Measurements from ENCODE around the gene KIZ.

The KIZ gene

GRCh38 chr20:21270806-21271205, 144.9 kb downstream of the KIZ start:
- TF ChIP-seq, protein P1, sequence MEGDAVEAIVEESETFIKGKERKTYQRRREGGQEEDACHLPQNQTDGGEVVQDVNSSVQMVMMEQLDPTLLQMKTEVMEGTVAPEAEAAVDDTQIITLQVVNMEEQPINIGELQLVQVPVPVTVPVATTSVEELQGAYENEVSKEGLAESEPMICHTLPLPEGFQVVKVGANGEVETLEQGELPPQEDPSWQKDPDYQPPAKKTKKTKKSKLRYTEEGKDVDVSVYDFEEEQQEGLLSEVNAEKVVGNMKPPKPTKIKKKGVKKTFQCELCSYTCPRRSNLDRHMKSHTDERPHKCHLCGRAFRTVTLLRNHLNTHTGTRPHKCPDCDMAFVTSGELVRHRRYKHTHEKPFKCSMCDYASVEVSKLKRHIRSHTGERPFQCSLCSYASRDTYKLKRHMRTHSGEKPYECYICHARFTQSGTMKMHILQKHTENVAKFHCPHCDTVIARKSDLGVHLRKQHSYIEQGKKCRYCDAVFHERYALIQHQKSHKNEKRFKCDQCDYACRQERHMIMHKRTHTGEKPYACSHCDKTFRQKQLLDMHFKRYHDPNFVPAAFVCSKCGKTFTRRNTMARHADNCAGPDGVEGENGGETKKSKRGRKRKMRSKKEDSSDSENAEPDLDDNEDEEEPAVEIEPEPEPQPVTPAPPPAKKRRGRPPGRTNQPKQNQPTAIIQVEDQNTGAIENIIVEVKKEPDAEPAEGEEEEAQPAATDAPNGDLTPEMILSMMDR (IDR thresholded peaks at IDR 0.05; ENCODE audit: low read depth, low read length) = no peak
- Histone ChIP-seq H3K9me3 (ENCODE audit: severe bottlenecking) (no peaks in the 10 kb centered on the region), H3K27ac (no peak overlapping the region), H3K4me3 (ENCODE audit: low read depth, low read length) (no peak overlapping the region), H3K36me3 (no peaks in the 10 kb centered on the region), H3K27me3 (ENCODE audit: insufficient read depth, low read depth, severe bottlenecking) (peaks cover 22% of the 10 kb centered on the region)
- DNase-seq = no peak

DNA sequence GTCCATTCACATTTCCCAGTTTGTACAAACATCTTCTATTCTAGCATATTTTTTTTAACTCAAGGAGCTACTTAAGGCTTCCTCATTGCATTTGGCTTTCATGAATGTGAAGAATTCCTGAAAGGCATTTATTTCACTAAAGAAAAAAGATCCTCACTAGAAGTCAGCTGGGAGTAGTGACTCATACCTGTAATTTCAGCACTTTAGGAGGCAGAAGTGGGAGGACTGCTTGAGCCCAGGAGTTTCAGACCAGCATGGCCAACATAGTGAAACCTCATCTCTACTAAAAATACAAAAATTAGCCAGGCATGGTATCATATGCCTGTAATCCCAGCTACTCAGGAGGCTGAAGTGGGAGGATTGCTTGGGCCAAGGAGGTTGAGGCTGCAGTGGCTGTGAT, 146.4 kb downstream of the KIZ start:
- TF ChIP-seq, protein P1 (IDR thresholded peaks at IDR 0.05; ENCODE audit: low read depth, low read length) = no peak
- Histone ChIP-seq H3K36me3 (no peaks in the 10 kb centered on the region), H3K27ac (no peak overlapping the region), H3K27me3 (ENCODE audit: insufficient read depth, low read depth, severe bottlenecking) (peaks cover 26% of the 10 kb centered on the region), H3K4me3 (ENCODE audit: low read depth, low read length) (no peak overlapping the region), H3K9me3 (ENCODE audit: severe bottlenecking) (no peaks in the 10 kb centered on the region)
- no peak for DNase-seq

GRCh38 chr20:21272679-21273078, 146.8 kb downstream of the KIZ start:
- no peaks in the 10 kb centered on the region for H3K9me3 ChIP-seq (ENCODE audit: severe bottlenecking)
- TF ChIP-seq, protein P1 (IDR thresholded peaks at IDR 0.05; ENCODE audit: low read depth, low read length) = no peak
- H3K27me3 ChIP-seq (ENCODE audit: insufficient read depth, low read depth, severe bottlenecking) = peaks cover 26% of the 10 kb centered on the region
- H3K36me3 ChIP-seq = no peaks in the 10 kb centered on the region
- H3K4me3 ChIP-seq (ENCODE audit: low read depth, low read length) = no peak overlapping the region
- no peak overlapping the region for H3K27ac ChIP-seq
- no peak for DNase-seq

- Histone ChIP-seq H3K27me3 (ENCODE audit: insufficient read depth, low read depth, severe bottlenecking) (peaks cover 23% of the 10 kb centered on the region), H3K27ac (no peak overlapping the region), H3K9me3 (ENCODE audit: severe bottlenecking) (no peaks in the 10 kb centered on the region), H3K36me3 (no peaks in the 10 kb centered on the region), H3K4me3 (ENCODE audit: low read depth, low read length) (no peak overlapping the region)
- DNase-seq = no peak
- TF ChIP-seq, protein P1 (IDR thresholded peaks at IDR 0.05; ENCODE audit: low read depth, low read length) = no peak
These were observed 148.0 kb downstream of the KIZ start for GRCh38 chr20:21273755-21274386.

GRCh38 chr20:21278829-21279228, 152.9 kb downstream of the KIZ start:
- Histone ChIP-seq H3K27ac (no peak overlapping the region), H3K27me3 (ENCODE audit: insufficient read depth, low read depth, severe bottlenecking) (peaks cover 6% of the 10 kb centered on the region), H3K9me3 (ENCODE audit: severe bottlenecking) (no peaks in the 10 kb centered on the region), H3K4me3 (ENCODE audit: low read depth, low read length) (no peak overlapping the region), H3K36me3 (no peaks in the 10 kb centered on the region)
- TF ChIP-seq, protein P1 (IDR thresholded peaks at IDR 0.05; ENCODE audit: low read depth, low read length) = no peak
- no peak for DNase-seq
